Activated T-cell treated with anti-CD3 and anti-CD28 coated beads, Interleukin-2, amount 50 U/mL, for 72 hours (primary cell): ENCODE results near the gene GET4. TPM values are rescaled to one million over a fixed set of nuclear protein-coding genes. Genes with fewer than 3 reads are reported as not detected.
"Not testable (repeated sequence)": the region's sequence is repeated elsewhere in the genome, so short reads cannot be mapped to it uniquely, and the experiment has no call there.

Experiments used
- ATAC-seq, 2 donors: fragments of 150-1000 bp; cut with Tn5 transposase; replicated peaks in 1 of 2; 2 replicates each; pipeline ENCODE4 v1.10.0; 2021; ENCODE audit warnings: moderate library complexity in 2 of 2, mild to moderate bottlenecking in 1 of 2
- DNase-seq, 2 donors: peaks; one replicate each; pipeline ENCODE4 v3.0.0; 2021 to 2022; ENCODE audit warnings: mixed read lengths in 1 of 2
- H3K27ac Mint-ChIP-seq: one replicate; pipeline ENCODE4 v1.8.0; 2022; ENCODE audit warnings: mild to moderate bottlenecking, moderate library complexity, mixed read lengths
- H3K27me3 Mint-ChIP-seq: one replicate; pipeline ENCODE4 v1.8.0; 2022; ENCODE audit warnings: low read depth, mixed read lengths
- H3K36me3 Mint-ChIP-seq, 2 donors: one replicate each; pipeline ENCODE4 v1.8.0; 2022; ENCODE audit warnings: mixed read lengths in 2 of 2, mild to moderate bottlenecking in 1 of 2; ENCODE audit not compliant: insufficient read depth in 2 of 2
- H3K4me1 Mint-ChIP-seq: one replicate; pipeline ENCODE4 v1.8.0; 2022; ENCODE audit warnings: low read depth, mixed read lengths
- H3K4me3 Mint-ChIP-seq, 2 donors: one replicate each; pipeline ENCODE4 v1.8.0; 2022; ENCODE audit warnings: mild to moderate bottlenecking in 2 of 2, mixed read lengths in 2 of 2, moderate library complexity in 2 of 2
- H3K9me3 Mint-ChIP-seq, 2 donors: one replicate each; pipeline ENCODE4 v1.8.0; 2022; ENCODE audit warnings: mixed read lengths in 2 of 2
- total RNA-seq, 2 donors: library from RNA; stranded (reverse); gene quantifications; one replicate each; pipeline ENCODE4 v1.2.3, GENCODE V29; 2022

The GET4 gene
- total RNA-seq, 2 donors from 2014 or later, result 33.8 to 34.9 TPM

GRCh38 chr7:867406-868188, 8.8 kb upstream of the GET4 start:
- Mint-ChIP-seq H3K36me3 (peaks cover 9% of the 10 kb centered on the region in 2 donors), H3K4me3 (no peak overlapping the region), H3K27ac (no peak overlapping the region), H3K4me1 (peaks cover 6% of the 10 kb centered on the region), H3K27me3 (no peaks in the 10 kb centered on the region), H3K9me3 (no peaks in the 10 kb centered on the region)
- ATAC-seq, result no peak
- no peak for DNase-seq

- H3K4me3 Mint-ChIP-seq, result no peak overlapping the region
- H3K9me3 Mint-ChIP-seq, result no peaks in the 10 kb centered on the region
- H3K27me3 Mint-ChIP-seq, result no peaks in the 10 kb centered on the region
- H3K27ac Mint-ChIP-seq, result no peak overlapping the region
- ATAC-seq (no peak), DNase-seq (no peak)
- peaks cover 8% of the 10 kb centered on the region for H3K4me1 Mint-ChIP-seq
- H3K36me3 Mint-ChIP-seq, result peaks cover 9 to 11% of the 10 kb centered on the region in 2 donors
Measured at GRCh38 chr7:868189-868486, 8.2 kb upstream of the GET4 start.

- ATAC-seq (no peak), DNase-seq (no peak)
- Mint-ChIP-seq H3K4me1 (peaks cover 18% of the 10 kb centered on the region), H3K4me3 (no peak overlapping the region), H3K27me3 (no peaks in the 10 kb centered on the region), H3K27ac (no peak overlapping the region), H3K9me3 (no peaks in the 10 kb centered on the region), H3K36me3 (peaks cover 9 to 12% of the 10 kb centered on the region in 2 donors)
Measured at GRCh38 chr7:869348-869747, 7.0 kb upstream of the GET4 start.

- Mint-ChIP-seq H3K4me3 (no peak overlapping the region), H3K27ac (peak overlapping the region; percentile 51), H3K4me1 (peaks cover 18% of the 10 kb centered on the region), H3K27me3 (no peaks in the 10 kb centered on the region), H3K36me3 (peaks cover 5 to 10% of the 10 kb centered on the region in 2 donors), H3K9me3 (no peaks in the 10 kb centered on the region)
- DNase-seq (no peak), ATAC-seq (no peak)
Measured at GRCh38 chr7:871900-872537, 4.3 kb upstream of the GET4 start.

- not testable (repeated sequence) for H3K4me3 Mint-ChIP-seq, H3K36me3 Mint-ChIP-seq, ATAC-seq, H3K27me3 Mint-ChIP-seq, DNase-seq, H3K9me3 Mint-ChIP-seq
- peaks cover 18% of the 10 kb centered on the region for H3K4me1 Mint-ChIP-seq
- peak overlapping the region; percentile 35 for H3K27ac Mint-ChIP-seq
Measured at GRCh38 chr7:872685-873084, 3.7 kb upstream of the GET4 start.

- DNase-seq (peak; percentile 74 to 79), ATAC-seq (peak in 1 of 2 donors; percentile 23)
- Mint-ChIP-seq H3K27me3 (no peaks in the 10 kb centered on the region), H3K27ac (peak overlapping the region; percentile 63), H3K9me3 (no peaks in the 10 kb centered on the region), H3K36me3 (peaks cover 3 to 9% of the 10 kb centered on the region in 2 donors), H3K4me1 (peaks cover 23% of the 10 kb centered on the region), H3K4me3 (peak overlapping the region in 1 of 2 donors; percentile 11)
Measured at GRCh38 chr7:873367-874002, 2.9 kb upstream of the GET4 start.

GRCh38 chr7:874031-874749, 2.2 kb upstream of the GET4 start:
- no peak for DNase-seq
- peaks cover 3 to 8% of the 10 kb centered on the region in 2 donors for H3K36me3 Mint-ChIP-seq

GRCh38 chr7:875051-875450, 1.3 kb upstream of the GET4 start:
- Mint-ChIP-seq H3K27me3 (no peaks in the 10 kb centered on the region), H3K36me3 (peaks cover 3 to 5% of the 10 kb centered on the region in 2 donors), H3K4me1 (peaks cover 29% of the 10 kb centered on the region), H3K9me3 (no peaks in the 10 kb centered on the region), H3K27ac (no peak overlapping the region), H3K4me3 (no peak overlapping the region)
- no peak for DNase-seq
- no peak for ATAC-seq

More at GRCh38 chr7:874031-874749, 2.2 kb upstream of the GET4 start:
- no peak for ATAC-seq
- no peaks in the 10 kb centered on the region for H3K9me3 Mint-ChIP-seq
- peaks cover 26% of the 10 kb centered on the region for H3K4me1 Mint-ChIP-seq
- peak overlapping the region; percentile 63 for H3K27ac Mint-ChIP-seq
- no peaks in the 10 kb centered on the region for H3K27me3 Mint-ChIP-seq
- peak overlapping the region in 1 of 2 donors; percentile 11 for H3K4me3 Mint-ChIP-seq

- DNase-seq (no peak), ATAC-seq (no peak)
- Mint-ChIP-seq H3K27ac (no peak overlapping the region), H3K36me3 (peaks cover 3 to 5% of the 10 kb centered on the region in 2 donors), H3K4me1 (peaks cover 33% of the 10 kb centered on the region), H3K4me3 (peak overlapping the region in 1 of 2 donors; percentile 36), H3K9me3 (no peaks in the 10 kb centered on the region), H3K27me3 (no peaks in the 10 kb centered on the region)
Measured at GRCh38 chr7:875476-876076, 778 bp upstream of the GET4 start.

GRCh38 chr7:876972-877311, 588 bp downstream of the GET4 start:
- Mint-ChIP-seq H3K4me3 (peak overlapping the region; percentile 98), H3K36me3 (peaks cover 2 to 5% of the 10 kb centered on the region in 2 donors), H3K27me3 (no peaks in the 10 kb centered on the region), H3K9me3 (no peaks in the 10 kb centered on the region), H3K27ac (peak overlapping the region; percentile 99), H3K4me1 (peaks cover 34% of the 10 kb centered on the region)
- ATAC-seq (peak in 1 of 2 donors; percentile 11), DNase-seq (no peak)

- Mint-ChIP-seq H3K36me3 (peaks cover 2 to 5% of the 10 kb centered on the region in 2 donors), H3K27ac (peak overlapping the region; percentile 99), H3K9me3 (no peaks in the 10 kb centered on the region), H3K27me3 (no peaks in the 10 kb centered on the region), H3K4me3 (peak overlapping the region; percentile 98), H3K4me1 (peaks cover 34% of the 10 kb centered on the region)
- DNase-seq, result peak in 1 of 2 donors; percentile 25
- ATAC-seq, result no peak
Measured at GRCh38 chr7:877312-878232, 1.2 kb downstream of the GET4 start.

- ATAC-seq, result no peak
- peaks cover 2% of the 10 kb centered on the region in 2 donors for H3K36me3 Mint-ChIP-seq
- no peak for DNase-seq
- no peaks in the 10 kb centered on the region for H3K9me3 Mint-ChIP-seq
- H3K4me3 Mint-ChIP-seq, result peak overlapping the region in 1 of 2 donors; percentile 29
- H3K27me3 Mint-ChIP-seq, result no peaks in the 10 kb centered on the region
- H3K4me1 Mint-ChIP-seq, result peaks cover 22% of the 10 kb centered on the region
- no peak overlapping the region for H3K27ac Mint-ChIP-seq
Measured at GRCh38 chr7:879093-879492, 2.7 kb downstream of the GET4 start.
